ENCODE data around the gene GNL3.
"Not testable (repeated sequence)": the region's sequence is repeated elsewhere in the genome, so short reads cannot be mapped to it uniquely, and the experiment has no call there.

The GNL3 gene

GRCh38 chr3:52721002-52721729, 35.3 kb downstream of the GNL3 start:
- peaks cover 12% of the 10 kb centered on the region for H3K36me3 ChIP-seq (ENCODE audit: insufficient read depth, low read length)
- no peaks in the 10 kb centered on the region for H3K4me1 ChIP-seq (ENCODE audit: control insufficient read depth, insufficient read depth, low read length, unreplicated experiment)
- no peak overlapping the region for H2AFZ ChIP-seq (ENCODE audit: low read length, unreplicated experiment)
- H3K4me3 ChIP-seq (ENCODE audit: low read depth, low read length): no peak overlapping the region
- H3K27me3 ChIP-seq (ENCODE audit: insufficient read depth, low read length): no peaks in the 10 kb centered on the region
- H3K27ac ChIP-seq (ENCODE audit: low read depth, low read length): no peak overlapping the region
- H3K79me2 ChIP-seq (ENCODE audit: control insufficient read depth, insufficient read depth, low read length, unreplicated experiment): no peaks in the 10 kb centered on the region

- Histone ChIP-seq H3K27me3 (ENCODE audit: insufficient read depth, low read length) (no peaks in the 10 kb centered on the region), H3K36me3 (ENCODE audit: insufficient read depth, low read length) (peaks cover 12% of the 10 kb centered on the region), H3K4me3 (ENCODE audit: low read depth, low read length) (no peak overlapping the region), H3K79me2 (ENCODE audit: control insufficient read depth, insufficient read depth, low read length, unreplicated experiment) (no peaks in the 10 kb centered on the region), H2AFZ (ENCODE audit: low read length, unreplicated experiment) (no peak overlapping the region), H3K4me1 (ENCODE audit: control insufficient read depth, insufficient read depth, low read length, unreplicated experiment) (no peaks in the 10 kb centered on the region), H3K27ac (ENCODE audit: low read depth, low read length) (no peak overlapping the region)
Observed at GRCh38 chr3:52721730-52722008, 35.8 kb downstream of the GNL3 start.

- H3K36me3 ChIP-seq (ENCODE audit: insufficient read depth, low read length): peaks cover 12% of the 10 kb centered on the region
- H3K79me2 ChIP-seq (ENCODE audit: control insufficient read depth, insufficient read depth, low read length, unreplicated experiment): no peaks in the 10 kb centered on the region
- H3K4me3 ChIP-seq (ENCODE audit: low read depth, low read length): no peak overlapping the region
- H3K27me3 ChIP-seq (ENCODE audit: insufficient read depth, low read length): no peaks in the 10 kb centered on the region
- no peak overlapping the region for H3K27ac ChIP-seq (ENCODE audit: low read depth, low read length)
- H3K4me1 ChIP-seq (ENCODE audit: control insufficient read depth, insufficient read depth, low read length, unreplicated experiment): no peaks in the 10 kb centered on the region
- H2AFZ ChIP-seq (ENCODE audit: low read length, unreplicated experiment): no peak overlapping the region
Observed at GRCh38 chr3:52722491-52722890, 36.7 kb downstream of the GNL3 start.

DNA sequence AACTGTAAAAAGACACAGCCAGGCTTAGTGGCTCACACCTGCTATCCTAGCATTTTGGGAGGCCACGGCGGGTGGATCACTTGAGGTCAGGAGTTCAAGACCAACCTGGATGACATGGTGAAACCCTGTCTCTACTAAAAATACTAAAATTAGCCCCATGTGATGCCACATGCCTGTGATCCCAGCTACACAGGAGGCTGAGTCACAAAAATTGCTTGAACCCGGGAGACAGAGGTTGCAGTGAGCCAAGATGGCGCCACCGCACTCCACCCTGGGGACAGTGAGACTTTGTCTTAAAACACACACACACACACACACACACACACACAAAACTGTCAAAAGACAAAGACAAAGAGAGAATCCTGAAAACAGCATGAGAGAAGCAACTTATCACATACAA, 38.1 kb downstream of the GNL3 start:
- Histone ChIP-seq H3K79me2 (ENCODE audit: control insufficient read depth, insufficient read depth, low read length, unreplicated experiment) (no peaks in the 10 kb centered on the region), H3K27me3 (ENCODE audit: insufficient read depth, low read length) (no peaks in the 10 kb centered on the region), H3K4me3 (ENCODE audit: low read depth, low read length) (no peak overlapping the region), H3K27ac (ENCODE audit: low read depth, low read length) (no peak overlapping the region), H3K36me3 (ENCODE audit: insufficient read depth, low read length) (peaks cover 10% of the 10 kb centered on the region), H2AFZ (ENCODE audit: low read length, unreplicated experiment) (no peak overlapping the region), H3K4me1 (ENCODE audit: control insufficient read depth, insufficient read depth, low read length, unreplicated experiment) (no peaks in the 10 kb centered on the region)

DNA sequence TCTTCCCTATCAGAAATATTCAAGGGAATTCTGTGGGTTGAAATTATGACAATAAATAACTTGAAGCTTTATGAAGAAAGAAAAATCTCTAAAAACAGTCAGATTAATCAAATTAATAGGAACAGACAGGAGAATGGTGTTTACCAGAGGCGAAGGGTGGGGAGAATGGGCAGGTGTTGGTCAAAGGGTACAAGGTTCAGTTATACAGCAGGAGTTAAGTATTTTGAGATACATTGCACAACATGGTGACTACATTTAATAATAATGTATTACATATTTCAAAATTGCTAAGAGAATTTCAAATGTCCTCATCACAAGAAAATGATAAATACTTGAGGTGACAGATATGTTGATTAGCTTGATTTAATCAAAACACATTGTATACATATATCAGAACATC, 38.7 kb downstream of the GNL3 start:
- Histone ChIP-seq H3K4me3 (ENCODE audit: low read depth, low read length) (no peak overlapping the region), H2AFZ (ENCODE audit: low read length, unreplicated experiment) (no peak overlapping the region), H3K27me3 (ENCODE audit: insufficient read depth, low read length) (no peaks in the 10 kb centered on the region), H3K36me3 (ENCODE audit: insufficient read depth, low read length) (peaks cover 8% of the 10 kb centered on the region), H3K79me2 (ENCODE audit: control insufficient read depth, insufficient read depth, low read length, unreplicated experiment) (no peaks in the 10 kb centered on the region), H3K4me1 (ENCODE audit: control insufficient read depth, insufficient read depth, low read length, unreplicated experiment) (no peaks in the 10 kb centered on the region), H3K27ac (ENCODE audit: low read depth, low read length) (no peak overlapping the region)

DNA sequence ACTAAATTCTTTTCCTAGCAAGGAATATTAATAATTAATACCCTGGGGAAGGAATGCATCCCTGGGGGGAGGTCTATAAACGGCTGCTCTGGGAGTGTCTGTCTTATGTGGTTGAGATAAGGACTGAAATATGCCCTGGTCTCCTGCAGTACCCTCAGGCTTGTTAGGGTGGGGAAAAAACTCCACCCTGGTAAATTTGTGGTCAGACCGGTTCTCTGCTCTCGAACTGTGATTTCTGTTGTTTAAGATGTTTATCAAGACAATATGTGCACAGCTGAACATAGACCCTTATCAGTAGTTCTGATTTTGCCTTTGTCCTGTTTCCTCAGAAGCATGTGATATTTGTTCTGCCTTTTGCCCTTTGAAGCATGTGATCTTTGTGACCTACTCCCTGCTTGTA, 42.9 kb downstream of the GNL3 start:
- not testable (repeated sequence) for H2AFZ ChIP-seq (ENCODE audit: low read length, unreplicated experiment); H3K27ac ChIP-seq (ENCODE audit: low read depth, low read length); H3K79me2 ChIP-seq (ENCODE audit: control insufficient read depth, insufficient read depth, low read length, unreplicated experiment); H3K4me1 ChIP-seq (ENCODE audit: control insufficient read depth, insufficient read depth, low read length, unreplicated experiment); H3K4me3 ChIP-seq (ENCODE audit: low read depth, low read length); H3K27me3 ChIP-seq (ENCODE audit: insufficient read depth, low read length)
- peaks cover 35% of the 10 kb centered on the region for H3K36me3 ChIP-seq (ENCODE audit: insufficient read depth, low read length)

DNA sequence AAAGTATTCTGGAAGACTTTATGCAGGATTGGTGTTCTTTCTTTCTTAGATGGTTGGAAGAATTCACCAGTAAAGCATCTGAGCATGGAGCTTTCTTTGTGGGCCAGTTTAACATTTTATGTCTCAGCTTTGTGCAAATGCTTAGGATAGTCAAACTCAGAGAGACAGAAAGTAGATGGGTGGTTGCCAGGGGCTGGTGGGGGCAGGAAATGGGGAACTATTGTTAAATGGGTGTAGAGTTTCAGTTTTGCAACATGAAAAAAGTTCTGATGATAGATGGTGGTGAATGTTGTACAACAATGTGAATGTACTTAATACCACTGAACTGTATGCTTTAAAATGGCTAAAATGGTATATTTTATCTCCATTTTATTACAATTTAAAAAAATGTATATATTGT, 44.8 kb downstream of the GNL3 start:
- H3K27ac ChIP-seq (ENCODE audit: low read depth, low read length): no peak overlapping the region
- H3K79me2 ChIP-seq (ENCODE audit: control insufficient read depth, insufficient read depth, low read length, unreplicated experiment): no peaks in the 10 kb centered on the region
- no peak overlapping the region for H2AFZ ChIP-seq (ENCODE audit: low read length, unreplicated experiment)
- peaks cover 48% of the 10 kb centered on the region for H3K36me3 ChIP-seq (ENCODE audit: insufficient read depth, low read length)
- no peaks in the 10 kb centered on the region for H3K4me1 ChIP-seq (ENCODE audit: control insufficient read depth, insufficient read depth, low read length, unreplicated experiment)
- H3K4me3 ChIP-seq (ENCODE audit: low read depth, low read length): no peak overlapping the region
- no peaks in the 10 kb centered on the region for H3K27me3 ChIP-seq (ENCODE audit: insufficient read depth, low read length)

DNA sequence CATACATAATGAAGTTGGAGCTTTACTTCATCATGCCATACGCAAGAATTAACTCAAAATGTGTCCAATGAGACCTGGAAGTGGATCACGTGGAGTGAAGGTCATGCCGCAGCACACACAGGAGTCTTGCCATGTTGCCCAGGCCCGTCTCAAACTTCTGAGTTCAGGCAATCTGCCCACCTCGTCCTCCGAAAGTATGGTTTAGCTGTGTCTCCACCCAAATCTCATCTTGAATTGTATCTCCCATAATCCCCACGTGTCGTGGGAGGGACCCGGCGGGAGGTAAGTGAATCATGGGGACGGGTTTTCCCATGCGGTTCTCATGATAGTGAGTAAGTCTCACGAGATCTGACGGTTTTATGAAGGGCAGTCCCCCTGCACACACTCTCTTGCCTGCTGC, 45.8 kb downstream of the GNL3 start:
- H3K4me3 ChIP-seq (ENCODE audit: low read depth, low read length): no peak overlapping the region
- H2AFZ ChIP-seq (ENCODE audit: low read length, unreplicated experiment): no peak overlapping the region
- H3K79me2 ChIP-seq (ENCODE audit: control insufficient read depth, insufficient read depth, low read length, unreplicated experiment): no peaks in the 10 kb centered on the region
- H3K27me3 ChIP-seq (ENCODE audit: insufficient read depth, low read length): no peaks in the 10 kb centered on the region
- H3K36me3 ChIP-seq (ENCODE audit: insufficient read depth, low read length): peaks cover 53% of the 10 kb centered on the region
- no peak overlapping the region for H3K27ac ChIP-seq (ENCODE audit: low read depth, low read length)
- no peaks in the 10 kb centered on the region for H3K4me1 ChIP-seq (ENCODE audit: control insufficient read depth, insufficient read depth, low read length, unreplicated experiment)

DNA sequence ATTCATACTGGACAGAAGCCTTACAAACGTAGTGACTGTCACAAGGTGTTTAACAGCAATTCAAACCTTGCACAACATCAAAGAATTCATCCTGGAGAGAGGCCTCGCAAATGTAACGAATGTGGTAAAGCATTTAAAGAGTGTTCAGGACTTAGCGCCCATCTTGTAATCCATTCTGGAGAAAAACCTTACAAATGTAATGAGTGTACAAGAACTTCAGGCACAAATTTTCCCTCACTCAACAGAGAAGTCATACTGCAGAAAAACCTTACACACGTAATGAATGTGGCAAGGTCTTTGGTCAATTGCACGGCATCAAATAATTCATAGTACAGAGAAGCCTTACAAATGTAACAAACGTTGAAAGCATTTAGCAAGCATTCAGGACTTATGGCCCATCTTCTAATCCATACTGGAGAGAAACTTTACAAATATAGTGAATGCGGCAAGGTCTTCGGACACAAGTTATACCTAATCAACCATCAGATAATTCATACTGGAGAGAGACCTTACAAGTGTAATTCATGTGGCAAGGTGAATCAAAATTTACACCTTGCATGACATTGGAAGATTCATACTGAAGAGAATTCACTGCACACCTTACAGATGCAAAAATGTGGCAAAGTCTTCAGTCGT, 47.5 kb downstream of the GNL3 start:
- H3K36me3 ChIP-seq (ENCODE audit: insufficient read depth, low read length): peaks cover 60% of the 10 kb centered on the region
- H2AFZ ChIP-seq (ENCODE audit: low read length, unreplicated experiment): no peak overlapping the region
- no peak overlapping the region for H3K27ac ChIP-seq (ENCODE audit: low read depth, low read length)

GRCh38 chr3:52739730-52740129, 53.9 kb downstream of the GNL3 start:
- H3K4me1 ChIP-seq (ENCODE audit: control insufficient read depth, insufficient read depth, low read length, unreplicated experiment): no peaks in the 10 kb centered on the region
- H3K27ac ChIP-seq (ENCODE audit: low read depth, low read length): no peak overlapping the region
- no peak overlapping the region for H3K4me3 ChIP-seq (ENCODE audit: low read depth, low read length)
- H3K36me3 ChIP-seq (ENCODE audit: insufficient read depth, low read length): peaks cover 31% of the 10 kb centered on the region
- no peak overlapping the region for H2AFZ ChIP-seq (ENCODE audit: low read length, unreplicated experiment)
- H3K79me2 ChIP-seq (ENCODE audit: control insufficient read depth, insufficient read depth, low read length, unreplicated experiment): no peaks in the 10 kb centered on the region
- no peaks in the 10 kb centered on the region for H3K27me3 ChIP-seq (ENCODE audit: insufficient read depth, low read length)

More for the DNA sequence above, 47.5 kb downstream of the GNL3 start:
- Histone ChIP-seq H3K4me1 (ENCODE audit: control insufficient read depth, insufficient read depth, low read length, unreplicated experiment) (no peaks in the 10 kb centered on the region), H3K79me2 (ENCODE audit: control insufficient read depth, insufficient read depth, low read length, unreplicated experiment) (no peaks in the 10 kb centered on the region), H3K4me3 (ENCODE audit: low read depth, low read length) (no peak overlapping the region), H3K27me3 (ENCODE audit: insufficient read depth, low read length) (no peaks in the 10 kb centered on the region)

- H2AFZ ChIP-seq (ENCODE audit: low read length, unreplicated experiment): no peak overlapping the region
- H3K27ac ChIP-seq (ENCODE audit: low read depth, low read length): no peak overlapping the region
- H3K4me1 ChIP-seq (ENCODE audit: control insufficient read depth, insufficient read depth, low read length, unreplicated experiment): no peaks in the 10 kb centered on the region
- no peaks in the 10 kb centered on the region for H3K27me3 ChIP-seq (ENCODE audit: insufficient read depth, low read length)
- no peaks in the 10 kb centered on the region for H3K79me2 ChIP-seq (ENCODE audit: control insufficient read depth, insufficient read depth, low read length, unreplicated experiment)
- peaks cover 15% of the 10 kb centered on the region for H3K36me3 ChIP-seq (ENCODE audit: insufficient read depth, low read length)
- H3K4me3 ChIP-seq (ENCODE audit: low read depth, low read length): no peak overlapping the region
Observed at GRCh38 chr3:52742418-52743041, 56.7 kb downstream of the GNL3 start.
